ENCODE data around the gene ADAM22. TPM values are rescaled to one million over a fixed set of nuclear protein-coding genes. Genes with fewer than 3 reads are reported as not detected.

ADAM22 gene
- polyA plus RNA-seq, 1 of the 3 experiments (the other 2 are of a cell fraction) = 3.0 TPM

GRCh38 chr7:88141953-88142352, 207.9 kb downstream of the ADAM22 start:
- no peaks in the 10 kb centered on the region for H3K79me2 ChIP-seq (ENCODE audit: insufficient read depth)
- H4K20me1 ChIP-seq (ENCODE audit: insufficient read depth) = no peaks in the 10 kb centered on the region
- no peak overlapping the region for H2AFZ ChIP-seq (ENCODE audit: low read depth)
- H3K9me2 ChIP-seq = no peaks in the 10 kb centered on the region
- TF ChIP-seq TCF12 (IDR thresholded peaks at IDR 0.05) (no peak), RFX5 (IDR thresholded peaks at IDR 0.05; ENCODE audit: low read length) (no peak), REST (IDR thresholded peaks at IDR 0.05; ENCODE audit: low read depth, low read length) (no peak), ELF1 (IDR thresholded peaks at IDR 0.05) (no peak), NRF1 (IDR thresholded peaks at IDR 0.05; ENCODE audit: low read depth, low read length) (no peak), TAF1 (IDR thresholded peaks at IDR 0.05; ENCODE audit: borderline replicate concordance, low read depth, low read length) (no peak), ZBTB33 (IDR thresholded peaks at IDR 0.05; ENCODE audit: borderline replicate concordance, low read depth) (no peak), RCOR1 (IDR thresholded peaks at IDR 0.05; ENCODE audit: low read length) (no peak), GATA2 (CRISPR knock-in tag; IDR thresholded peaks at IDR 0.05) (no peak), FOXM1 (IDR thresholded peaks at IDR 0.05; ENCODE audit: low read depth) (no peak)
- TF ChIP-seq, protein P1, sequence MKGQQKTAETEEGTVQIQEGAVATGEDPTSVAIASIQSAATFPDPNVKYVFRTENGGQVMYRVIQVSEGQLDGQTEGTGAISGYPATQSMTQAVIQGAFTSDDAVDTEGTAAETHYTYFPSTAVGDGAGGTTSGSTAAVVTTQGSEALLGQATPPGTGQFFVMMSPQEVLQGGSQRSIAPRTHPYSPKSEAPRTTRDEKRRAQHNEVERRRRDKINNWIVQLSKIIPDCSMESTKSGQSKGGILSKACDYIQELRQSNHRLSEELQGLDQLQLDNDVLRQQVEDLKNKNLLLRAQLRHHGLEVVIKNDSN (IDR thresholded peaks at IDR 0.05; ENCODE audit: borderline replicate concordance, low read depth) = no peak
- no peak overlapping the region for H3K9ac ChIP-seq
- no peaks in the 10 kb centered on the region for H3K27me3 ChIP-seq (ENCODE audit: insufficient read depth)
- H3F3A ChIP-seq (replicated peaks; ENCODE audit: insufficient read depth) = no peaks in the 10 kb centered on the region
- no peaks in the 10 kb centered on the region for H3K9me3 ChIP-seq
- no peak overlapping the region for H3K4me3 ChIP-seq (ENCODE audit: low read depth in 2 of 2, low read length in 1 of 2)
- DNase-seq = no peak
- ChIA-PET CTCF (interaction anchor here (1.4 to 3.0 kb wide), 5 partner anchors 8 to 30 kb away, joined by 3 to 10 read pairs (median 5); no protein-coding TSS in a partner anchor), POLR2A (no interaction called here)
- WGBS (ENCODE audit: low lambda C conversion rate) = 95% methylated on average over 1 of the region's 1 CpG
- H3K36me3 ChIP-seq (replicated peaks in 1 of 2; ENCODE audit: control insufficient read depth in 1 of 2, insufficient read depth in 2 of 2, low read length in 1 of 2) = peaks cover 0 to 10% of the 10 kb centered on the region in 2 experiments
- H3K27ac ChIP-seq (ENCODE audit: low read depth in 2 of 2, low read length in 1 of 2) = no peak overlapping the region
- no peak overlapping the region for H3K4me2 ChIP-seq
- peaks cover 0 to 7% of the 10 kb centered on the region in 2 experiments; a peak in 2 of 4 replicates for H3K4me1 ChIP-seq (ENCODE audit: control insufficient read depth in 1 of 2, insufficient read depth in 2 of 2, low read depth in 1 of 2, low read length in 1 of 2)

GRCh38 chr7:88146616-88147015, 212.6 kb downstream of the ADAM22 start:
- POLR2A ChIA-PET = no interaction called here
- no peak for TF ChIP-seq TEAD4 (IDR thresholded peaks at IDR 0.05; ENCODE audit: borderline replicate concordance, insufficient read depth)
- TF ChIP-seq JUND (IDR thresholded peaks at IDR 0.05) = no peak
- TF ChIP-seq REST (IDR thresholded peaks at IDR 0.05; ENCODE audit: low read depth, low read length) = no peak
- no peak for TF ChIP-seq SIN3A (IDR thresholded peaks at IDR 0.05; ENCODE audit: borderline replicate concordance, low read depth, low read length)
- no peak for TF ChIP-seq ELF1 (IDR thresholded peaks at IDR 0.05)
- TF ChIP-seq CHD2 (IDR thresholded peaks at IDR 0.05; ENCODE audit: low read length, partially characterized antibody) = no peak
- no peak for TF ChIP-seq TAF1 (IDR thresholded peaks at IDR 0.05; ENCODE audit: borderline replicate concordance, low read depth, low read length)
- no peak for TF ChIP-seq POLR2AphosphoS5 (IDR thresholded peaks at IDR 0.05; ENCODE audit: low read depth, low read length)
- no peak for TF ChIP-seq GABPA (IDR thresholded peaks at IDR 0.05; ENCODE audit: low read depth)

More at GRCh38 chr7:88146616-88147015, 212.6 kb downstream of the ADAM22 start:
- Histone ChIP-seq H3K9me2 (no peaks in the 10 kb centered on the region), H4K20me1 (ENCODE audit: insufficient read depth) (no peaks in the 10 kb centered on the region), H2AFZ (ENCODE audit: low read depth) (no peak overlapping the region), H3K27ac (ENCODE audit: low read depth in 2 of 2, low read length in 1 of 2) (no peak overlapping the region), H3K4me3 (ENCODE audit: low read depth in 2 of 2, low read length in 1 of 2) (no peak overlapping the region), H3K4me2 (no peak overlapping the region), H3K27me3 (ENCODE audit: insufficient read depth) (no peaks in the 10 kb centered on the region), H3K36me3 (replicated peaks in 1 of 2; ENCODE audit: control insufficient read depth in 1 of 2, insufficient read depth in 2 of 2, low read length in 1 of 2) (peaks cover 0 to 30% of the 10 kb centered on the region in 2 experiments), H3F3A (replicated peaks; ENCODE audit: insufficient read depth) (no peaks in the 10 kb centered on the region), H3K9ac (no peak overlapping the region), H3K79me2 (ENCODE audit: insufficient read depth) (no peaks in the 10 kb centered on the region), H3K9me3 (no peaks in the 10 kb centered on the region), H3K4me1 (ENCODE audit: control insufficient read depth in 1 of 2, insufficient read depth in 2 of 2, low read depth in 1 of 2, low read length in 1 of 2) (peaks cover 0 to 6% of the 10 kb centered on the region in 2 experiments; a peak in 2 of 4 replicates)
- no peak for DNase-seq
- CTCF ChIA-PET = interaction anchor here (0.6 kb wide), 1 partner anchor 19 kb away, joined by 3 read pairs; no protein-coding TSS in a partner anchor
- WGBS (ENCODE audit: low lambda C conversion rate) = 69% methylated on average over 2 of the region's 2 CpGs

Data from SK-N-SH (cell line).